ENCODE results near the gene CEACAM3. TPM values are rescaled to one million over a fixed set of nuclear protein-coding genes. Genes with fewer than 3 reads are reported as not detected.
A peak's percentile ranks its signal among the peaks of the same experiment; 100 is the strongest.

CEACAM3 gene
- total RNA-seq, 2 donors from 2014 or later: 0.25 TPM; not detected in 1

GRCh38 chr19:41853768-41854167 is 57.4 kb downstream of the CEACAM3 start:
- Mint-ChIP-seq H3K4me3 (no peak overlapping the region), H3K4me1 (peaks cover 7% of the 10 kb centered on the region), H3K36me3 (ENCODE audit: low read depth) (no peaks in the 10 kb centered on the region), H3K27me3 (peaks cover 43% of the 10 kb centered on the region), H3K27ac (no peak overlapping the region)
- ATAC-seq (no peak), DNase-seq (no peak)
- H3K9me3 ChIP-seq (ENCODE audit: control insufficient read depth, low read length, poor library complexity, severe bottlenecking): no peaks in the 10 kb centered on the region

DNA sequence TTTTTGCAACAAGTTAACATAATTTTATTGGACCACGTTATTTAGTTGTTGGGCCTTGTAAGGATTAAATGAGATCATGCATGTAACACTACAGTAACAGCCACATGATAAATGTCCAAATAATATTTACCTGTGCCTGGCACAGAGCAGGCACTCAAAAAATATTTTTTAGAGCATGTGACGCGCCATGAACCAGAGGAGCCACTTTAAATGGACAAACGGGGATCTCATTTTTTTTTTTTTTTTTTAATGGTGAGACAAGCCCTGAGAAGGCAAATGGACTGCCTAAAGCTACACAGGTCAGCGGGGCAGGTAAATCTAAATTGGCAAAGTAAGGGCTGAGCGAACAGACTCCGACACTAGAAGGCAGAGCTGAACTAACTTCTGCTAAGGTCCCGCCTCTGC is 62.8 kb downstream of the CEACAM3 start:
- no peaks in the 10 kb centered on the region for H3K9me3 ChIP-seq (ENCODE audit: control insufficient read depth, low read length, poor library complexity, severe bottlenecking)
- H3K27ac Mint-ChIP-seq: peak overlapping the region; percentile 100
- peaks cover 9% of the 10 kb centered on the region for H3K36me3 Mint-ChIP-seq (ENCODE audit: low read depth)
- H3K27me3 Mint-ChIP-seq: peaks cover 10% of the 10 kb centered on the region
- DNase-seq (no peak), ATAC-seq (no peak)
- H3K4me1 Mint-ChIP-seq: peaks cover 37% of the 10 kb centered on the region
- peak overlapping the region; percentile 99 for H3K4me3 Mint-ChIP-seq

- H3K9me3 ChIP-seq (ENCODE audit: control insufficient read depth, low read length, poor library complexity, severe bottlenecking): no peaks in the 10 kb centered on the region
- Mint-ChIP-seq H3K27ac (peak within 1 kb of the TSS; percentile 100), H3K4me1 (peaks cover 37% of the 10 kb centered on the region), H3K36me3 (ENCODE audit: low read depth) (peaks cover 9% of the 10 kb centered on the region), H3K4me3 (peak within 1 kb of the TSS; percentile 99), H3K27me3 (peaks cover 4% of the 10 kb centered on the region)
- peak; percentile 88 for ATAC-seq
- DNase-seq: peak; percentile 93 to 98 (median 96)
Measured at GRCh38 chr19:41859618-41860418, 63.4 kb downstream of the CEACAM3 start, which contains the start of gene RPS19. Gene RPS19 (plus strand): TSS chr19:41860255. CDS start chr19:41860775, 520 bp downstream.

- peaks cover 37% of the 10 kb centered on the region for H3K4me1 Mint-ChIP-seq
- H3K36me3 Mint-ChIP-seq (ENCODE audit: low read depth): peaks cover 9% of the 10 kb centered on the region
Measured at GRCh38 chr19:41860419-41861115, 64.2 kb downstream of the CEACAM3 start.

More at GRCh38 chr19:41860419-41861115, 64.2 kb downstream of the CEACAM3 start:
- DNase-seq (no peak), ATAC-seq (no peak)
- H3K9me3 ChIP-seq (ENCODE audit: control insufficient read depth, low read length, poor library complexity, severe bottlenecking): no peaks in the 10 kb centered on the region
- peak overlapping the region; percentile 100 for H3K27ac Mint-ChIP-seq
- peak overlapping the region; percentile 99 for H3K4me3 Mint-ChIP-seq
- H3K27me3 Mint-ChIP-seq: no peaks in the 10 kb centered on the region

Other genes starting within 250 kb of the CEACAM3 start
- gene CEACAM21, start 220.4 kb upstream of the CEACAM3 start, total RNA-seq: 10 to 100 TPM; 40.5 to 44.4 TPM
- under 1 TPM; 0.31 to 0.92 TPM for gene CEACAM4, start 169.5 kb upstream of the CEACAM3 start, total RNA-seq
- gene CEACAM7, start 108.3 kb upstream of the CEACAM3 start, total RNA-seq: not detected
- gene CEACAM5, start 88.0 kb upstream of the CEACAM3 start, total RNA-seq: not detected
- gene CEACAM6, start 41.1 kb upstream of the CEACAM3 start, total RNA-seq: not detected
- not detected for gene LYPD4, start 48.1 kb downstream of the CEACAM3 start, total RNA-seq
- not detected for gene DMRTC2, start 48.5 kb downstream of the CEACAM3 start, total RNA-seq
- 1,000 to 10,000 TPM; 3,299 to 3,349 TPM for gene RPS19, start 63.7 kb downstream of the CEACAM3 start, total RNA-seq
- gene CD79A, start 80.7 kb downstream of the CEACAM3 start, total RNA-seq: 10 to 100 TPM in 1 of 2 donors, 1 to 10 TPM in 1; 1.6 to 27.3 TPM
- gene ARHGEF1, start 86.6 kb downstream of the CEACAM3 start, total RNA-seq: 100 to 1,000 TPM; 929 to 961 TPM
- 1 to 10 TPM; 2.4 to 3.1 TPM for gene ERFL, start 131.9 kb downstream of the CEACAM3 start, total RNA-seq
- gene RABAC1, start 162.7 kb downstream of the CEACAM3 start, total RNA-seq: 10 to 100 TPM; 90.1 to 98.3 TPM
- gene ATP1A3, start 197.6 kb downstream of the CEACAM3 start, total RNA-seq: 1 to 10 TPM; 2.2 to 4.9 TPM